Central memory CD8-positive, alpha-beta T cell (primary cell): Measurements from ENCODE around the gene MARCKS.
A peak's percentile ranks its signal among the peaks of the same experiment; 100 is the strongest.

ENCODE experiments used
- ATAC-seq: fragments of 150-1000 bp; cut with Tn5 transposase; replicated peaks from 2 replicates; pipeline ENCODE4 v1.10.0; 2022; ENCODE audit warnings: mild to moderate bottlenecking, moderate FRiP score, moderate number of reproducible peaks; ENCODE audit not compliant: poor library complexity, severe bottlenecking; ENCODE audit errors: extremely low read depth
- DNase-seq, 2 donors: peaks; one replicate each; pipeline ENCODE4 v3.0.0; 2021; ENCODE audit warnings: low spot score in 2 of 2
- H3K27ac Mint-ChIP-seq: one replicate; pipeline ENCODE4 v1.8.0; 2022; ENCODE audit warnings: low read depth, mild to moderate bottlenecking, moderate library complexity, mixed read lengths
- H3K27me3 Mint-ChIP-seq: one replicate; pipeline ENCODE4 v1.8.0; 2022; ENCODE audit warnings: mixed read lengths
- H3K36me3 Mint-ChIP-seq: one replicate; pipeline ENCODE4 v1.8.0; 2022; ENCODE audit warnings: mild to moderate bottlenecking, moderate library complexity, mixed read lengths; ENCODE audit not compliant: insufficient read depth
- H3K4me1 Mint-ChIP-seq: one replicate; pipeline ENCODE4 v1.8.0; 2022; ENCODE audit warnings: mixed read lengths
- H3K4me3 Mint-ChIP-seq: one replicate; pipeline ENCODE4 v1.8.0; 2022; ENCODE audit warnings: mild to moderate bottlenecking, moderate library complexity, mixed read lengths
- H3K9me3 Mint-ChIP-seq: one replicate; pipeline ENCODE4 v1.8.0; 2022; ENCODE audit warnings: mixed read lengths

The MARCKS gene

DNA sequence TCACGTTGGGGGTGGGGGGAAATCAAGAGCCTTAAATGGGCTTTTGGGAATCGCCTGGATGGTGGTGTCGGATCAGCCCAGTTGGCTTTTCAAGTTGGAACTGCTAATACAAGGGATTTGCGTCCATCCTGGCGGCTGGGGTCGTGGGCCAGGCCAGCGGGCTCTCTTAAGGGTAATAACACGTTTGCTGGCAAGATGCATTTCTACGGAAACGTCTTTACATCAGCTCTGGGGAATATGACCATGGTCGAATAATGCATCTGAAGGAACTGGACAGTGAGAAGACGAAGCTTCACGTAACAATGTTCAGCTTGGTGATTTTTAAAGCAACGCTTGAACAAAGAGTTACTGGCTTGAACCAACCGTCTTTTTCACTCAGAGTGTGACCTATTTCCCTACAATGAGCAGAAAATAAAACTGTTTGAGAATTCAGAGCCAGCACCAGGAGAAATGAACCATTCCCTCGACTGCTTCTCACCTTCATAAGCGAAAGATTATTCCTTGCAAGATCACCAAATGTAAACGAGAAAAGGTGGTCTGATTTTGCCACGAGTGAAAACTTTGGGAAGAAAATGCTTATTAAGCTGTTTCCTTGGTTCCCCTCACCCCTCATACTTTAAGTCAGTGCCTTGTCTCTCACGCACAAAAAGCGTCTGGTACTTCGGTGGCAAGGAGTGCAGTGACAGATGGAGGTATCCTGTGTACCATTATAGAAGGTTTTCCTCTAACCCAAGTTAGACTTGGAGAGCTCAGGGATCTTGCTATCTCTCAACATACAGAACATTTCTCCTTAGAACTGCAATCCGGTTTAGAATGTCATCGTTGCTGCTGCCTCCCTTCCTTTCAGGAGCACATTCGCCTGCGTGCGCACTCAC lies 1.4 kb upstream of the MARCKS start:
- Mint-ChIP-seq H3K4me1 (peaks cover 10% of the 10 kb centered on the region), H3K36me3 (peaks cover 10% of the 10 kb centered on the region), H3K27ac (no peak overlapping the region), H3K27me3 (peaks cover 36% of the 10 kb centered on the region), H3K9me3 (no peaks in the 10 kb centered on the region), H3K4me3 (no peak overlapping the region)
- DNase-seq, result no peak
- no peak for ATAC-seq

DNA sequence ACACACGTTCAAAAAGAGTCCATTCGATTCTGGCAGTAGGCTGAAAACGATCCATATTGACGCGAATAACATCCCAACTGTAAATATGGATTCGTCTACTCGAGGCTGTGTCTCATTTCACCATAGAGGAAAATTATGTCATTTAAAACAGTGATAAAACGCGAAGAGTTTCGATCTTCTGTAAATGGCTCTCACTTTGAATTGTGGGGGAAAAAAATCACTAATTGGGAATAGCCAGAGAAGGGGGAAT lies 845 bp upstream of the MARCKS start:
- Mint-ChIP-seq H3K27ac (no peak overlapping the region), H3K4me3 (no peak overlapping the region), H3K4me1 (peaks cover 11% of the 10 kb centered on the region), H3K9me3 (no peaks in the 10 kb centered on the region), H3K27me3 (peaks cover 35% of the 10 kb centered on the region), H3K36me3 (peaks cover 10% of the 10 kb centered on the region)
- ATAC-seq, result no peak
- DNase-seq, result no peak

- DNase-seq (no peak), ATAC-seq (no peak)
- Mint-ChIP-seq H3K4me1 (peaks cover 11% of the 10 kb centered on the region), H3K4me3 (no peak overlapping the region), H3K36me3 (peaks cover 10% of the 10 kb centered on the region), H3K27me3 (peaks cover 20% of the 10 kb centered on the region), H3K27ac (peak overlapping the region; percentile 49), H3K9me3 (no peaks in the 10 kb centered on the region)
Observed at GRCh38 chr6:113857556-113858479, 673 bp downstream of the MARCKS start.

- H3K4me1 Mint-ChIP-seq, result peaks cover 11% of the 10 kb centered on the region
- H3K27ac Mint-ChIP-seq, result no peak overlapping the region
- peak; percentile 61 for DNase-seq
- peaks cover 11% of the 10 kb centered on the region for H3K27me3 Mint-ChIP-seq
- peaks cover 10% of the 10 kb centered on the region for H3K36me3 Mint-ChIP-seq
- no peak overlapping the region for H3K4me3 Mint-ChIP-seq
- peak; percentile 75 for ATAC-seq
- no peaks in the 10 kb centered on the region for H3K9me3 Mint-ChIP-seq
Observed at GRCh38 chr6:113858480-113859348, 1.6 kb downstream of the MARCKS start.

GRCh38 chr6:113859349-113860180 lies 2.4 kb downstream of the MARCKS start:
- Mint-ChIP-seq H3K27me3 (peaks cover 10% of the 10 kb centered on the region), H3K4me1 (peaks cover 11% of the 10 kb centered on the region), H3K27ac (no peak overlapping the region), H3K9me3 (no peaks in the 10 kb centered on the region), H3K36me3 (peaks cover 10% of the 10 kb centered on the region), H3K4me3 (no peak overlapping the region)
- no peak for DNase-seq
- no peak for ATAC-seq

DNA sequence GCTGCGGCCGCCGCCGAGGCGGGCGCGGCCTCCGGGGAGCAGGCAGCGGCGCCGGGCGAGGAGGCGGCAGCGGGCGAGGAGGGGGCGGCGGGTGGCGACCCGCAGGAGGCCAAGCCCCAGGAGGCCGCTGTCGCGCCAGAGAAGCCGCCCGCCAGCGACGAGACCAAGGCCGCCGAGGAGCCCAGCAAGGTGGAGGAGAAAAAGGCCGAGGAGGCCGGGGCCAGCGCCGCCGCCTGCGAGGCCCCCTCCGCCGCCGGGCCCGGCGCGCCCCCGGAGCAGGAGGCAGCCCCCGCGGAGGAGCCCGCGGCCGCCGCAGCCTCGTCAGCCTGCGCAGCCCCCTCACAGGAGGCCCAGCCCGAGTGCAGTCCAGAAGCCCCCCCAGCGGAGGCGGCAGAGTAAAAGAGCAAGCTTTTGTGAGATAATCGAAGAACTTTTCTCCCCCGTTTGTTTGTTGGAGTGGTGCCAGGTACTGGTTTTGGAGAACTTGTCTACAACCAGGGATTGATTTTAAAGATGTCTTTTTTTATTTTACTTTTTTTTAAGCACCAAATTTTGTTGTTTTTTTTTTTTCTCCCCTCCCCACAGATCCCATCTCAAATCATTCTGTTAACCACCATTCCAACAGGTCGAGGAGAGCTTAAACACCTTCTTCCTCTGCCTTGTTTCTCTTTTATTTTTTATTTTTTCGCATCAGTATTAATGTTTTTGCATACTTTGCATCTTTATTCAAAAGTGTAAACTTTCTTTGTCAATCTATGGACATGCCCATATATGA lies 3.2 kb downstream of the MARCKS start:
- Mint-ChIP-seq H3K36me3 (peaks cover 10% of the 10 kb centered on the region), H3K27me3 (peaks cover 10% of the 10 kb centered on the region), H3K4me3 (peak overlapping the region; percentile 50), H3K4me1 (peaks cover 9% of the 10 kb centered on the region), H3K9me3 (no peaks in the 10 kb centered on the region), H3K27ac (no peak overlapping the region)
- ATAC-seq (no peak), DNase-seq (no peak)

- peaks cover 24% of the 10 kb centered on the region for H3K27me3 Mint-ChIP-seq
- no peak overlapping the region for H3K27ac Mint-ChIP-seq
- ATAC-seq, result no peak
- DNase-seq, result no peak
- H3K9me3 Mint-ChIP-seq, result no peaks in the 10 kb centered on the region
- peaks cover 10% of the 10 kb centered on the region for H3K36me3 Mint-ChIP-seq
- no peak overlapping the region for H3K4me3 Mint-ChIP-seq
- H3K4me1 Mint-ChIP-seq, result peaks cover 5% of the 10 kb centered on the region
Observed at GRCh38 chr6:113862112-113862511, 5.0 kb downstream of the MARCKS start.

DNA sequence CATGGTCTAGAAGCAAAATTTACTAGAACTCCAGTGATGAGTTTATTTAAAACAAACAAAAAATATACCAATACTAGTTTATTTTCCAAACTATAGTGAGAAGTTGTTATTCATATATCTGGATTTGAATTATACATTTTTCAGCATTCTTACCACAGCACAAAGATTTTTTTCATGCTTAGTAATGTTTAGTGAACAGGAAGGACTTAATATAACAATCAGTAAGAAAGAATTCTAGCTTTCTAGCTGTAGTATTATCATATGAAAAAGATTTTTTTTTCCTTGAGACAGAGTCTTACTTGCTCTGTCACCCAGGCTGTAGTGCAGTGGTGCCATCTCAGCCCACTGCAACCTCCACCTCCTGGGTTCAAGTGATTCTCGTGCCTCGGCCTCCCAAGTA lies 13.8 kb downstream of the MARCKS start:
- Mint-ChIP-seq H3K9me3 (no peaks in the 10 kb centered on the region), H3K27ac (no peak overlapping the region), H3K4me1 (peaks cover 8% of the 10 kb centered on the region), H3K36me3 (peaks cover 1% of the 10 kb centered on the region), H3K27me3 (peaks cover 59% of the 10 kb centered on the region), H3K4me3 (no peak overlapping the region)
- ATAC-seq, result no peak
- no peak for DNase-seq

- peaks cover 48% of the 10 kb centered on the region for H3K27me3 Mint-ChIP-seq
- no peaks in the 10 kb centered on the region for H3K9me3 Mint-ChIP-seq
- no peak overlapping the region for H3K4me3 Mint-ChIP-seq
- peaks cover 8% of the 10 kb centered on the region for H3K4me1 Mint-ChIP-seq
- H3K36me3 Mint-ChIP-seq, result peaks cover 1% of the 10 kb centered on the region
- ATAC-seq (no peak), DNase-seq (no peak)
- no peak overlapping the region for H3K27ac Mint-ChIP-seq
Observed at GRCh38 chr6:113871975-113872374, 14.8 kb downstream of the MARCKS start.

DNA sequence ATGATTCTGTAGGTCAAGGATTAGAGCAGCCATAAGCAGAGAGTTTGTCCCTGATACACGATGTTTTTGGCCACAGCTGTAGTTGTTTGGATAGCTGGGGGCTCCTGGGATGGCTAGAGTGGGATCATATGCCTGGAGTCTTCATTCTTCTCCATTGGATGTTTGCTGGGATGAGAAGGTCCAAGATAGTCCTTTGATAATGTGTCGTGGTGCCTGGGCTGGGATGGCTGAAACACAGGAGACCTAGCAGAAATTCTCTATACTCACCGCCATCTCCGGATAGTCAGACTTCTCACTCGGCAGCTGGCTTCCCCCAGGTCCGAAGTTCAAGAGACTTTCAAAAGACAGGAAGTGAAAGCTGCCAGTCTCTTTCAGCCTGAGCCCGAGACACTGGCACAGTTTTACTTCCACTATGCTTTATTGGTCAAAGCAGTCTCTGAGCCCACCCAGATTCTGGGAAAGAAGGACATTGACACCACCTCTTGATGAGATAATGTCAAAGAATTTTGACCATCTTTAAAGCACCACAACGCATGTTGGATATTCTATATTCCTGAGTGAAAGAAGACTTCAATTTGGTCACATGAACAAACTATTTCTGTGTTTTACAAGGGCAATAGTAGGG lies 16.0 kb downstream of the MARCKS start:
- Mint-ChIP-seq H3K4me1 (peaks cover 8% of the 10 kb centered on the region), H3K9me3 (no peaks in the 10 kb centered on the region), H3K27me3 (peaks cover 44% of the 10 kb centered on the region), H3K27ac (no peak overlapping the region), H3K4me3 (no peak overlapping the region), H3K36me3 (no peaks in the 10 kb centered on the region)
- no peak for DNase-seq
- peak; percentile 46 for ATAC-seq

GRCh38 chr6:113875470-113875869 lies 18.3 kb downstream of the MARCKS start:
- Mint-ChIP-seq H3K36me3 (no peaks in the 10 kb centered on the region), H3K27me3 (peaks cover 32% of the 10 kb centered on the region)

More at GRCh38 chr6:113875470-113875869, 18.3 kb downstream of the MARCKS start:
- DNase-seq (no peak), ATAC-seq (no peak)
- H3K4me1 Mint-ChIP-seq, result peaks cover 8% of the 10 kb centered on the region
- H3K4me3 Mint-ChIP-seq, result no peak overlapping the region
- no peaks in the 10 kb centered on the region for H3K9me3 Mint-ChIP-seq
- H3K27ac Mint-ChIP-seq, result no peak overlapping the region
